Measurements from ENCODE around the gene OXT.

The OXT gene

DNA sequence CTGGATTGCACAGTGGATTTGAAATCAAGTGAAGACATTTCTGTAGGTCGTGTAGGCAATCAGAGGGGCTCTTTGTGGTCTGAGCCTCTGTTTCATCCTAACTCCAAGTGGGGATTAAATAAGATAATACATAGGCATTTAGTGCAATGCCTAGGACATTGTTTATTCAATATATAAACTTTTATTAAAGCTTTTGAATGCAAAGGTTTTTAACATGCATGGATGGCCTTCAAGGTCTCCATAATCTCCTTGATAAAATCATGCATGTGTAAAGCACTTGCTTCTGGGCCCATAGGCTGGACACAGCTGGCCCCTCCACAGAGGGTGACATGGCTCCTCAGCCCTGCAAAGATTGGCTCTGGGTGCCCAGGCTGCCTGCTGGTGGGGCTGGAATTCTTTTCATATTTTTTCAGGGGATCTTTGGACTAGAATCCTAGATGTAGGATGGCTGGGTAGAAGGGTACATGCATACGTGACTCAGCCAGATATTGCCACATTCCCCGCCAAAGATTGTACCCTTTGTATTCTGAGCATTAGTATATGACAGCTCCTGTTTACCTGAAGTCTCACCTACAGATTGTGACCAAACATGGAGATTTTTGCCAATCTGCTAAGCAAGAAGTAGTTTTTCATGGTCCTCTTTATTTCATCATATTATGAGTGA, 32.1 kb downstream of the OXT start:
- TF ChIP-seq, protein P1, sequence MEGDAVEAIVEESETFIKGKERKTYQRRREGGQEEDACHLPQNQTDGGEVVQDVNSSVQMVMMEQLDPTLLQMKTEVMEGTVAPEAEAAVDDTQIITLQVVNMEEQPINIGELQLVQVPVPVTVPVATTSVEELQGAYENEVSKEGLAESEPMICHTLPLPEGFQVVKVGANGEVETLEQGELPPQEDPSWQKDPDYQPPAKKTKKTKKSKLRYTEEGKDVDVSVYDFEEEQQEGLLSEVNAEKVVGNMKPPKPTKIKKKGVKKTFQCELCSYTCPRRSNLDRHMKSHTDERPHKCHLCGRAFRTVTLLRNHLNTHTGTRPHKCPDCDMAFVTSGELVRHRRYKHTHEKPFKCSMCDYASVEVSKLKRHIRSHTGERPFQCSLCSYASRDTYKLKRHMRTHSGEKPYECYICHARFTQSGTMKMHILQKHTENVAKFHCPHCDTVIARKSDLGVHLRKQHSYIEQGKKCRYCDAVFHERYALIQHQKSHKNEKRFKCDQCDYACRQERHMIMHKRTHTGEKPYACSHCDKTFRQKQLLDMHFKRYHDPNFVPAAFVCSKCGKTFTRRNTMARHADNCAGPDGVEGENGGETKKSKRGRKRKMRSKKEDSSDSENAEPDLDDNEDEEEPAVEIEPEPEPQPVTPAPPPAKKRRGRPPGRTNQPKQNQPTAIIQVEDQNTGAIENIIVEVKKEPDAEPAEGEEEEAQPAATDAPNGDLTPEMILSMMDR (conservative IDR thresholded peaks at IDR 0.05; ENCODE audit: low read length): no peak
- no peak for DNase-seq (ENCODE audit: low read depth)
- H3K4me3 ChIP-seq (ENCODE audit: low read length): no peak overlapping the region

DNA sequence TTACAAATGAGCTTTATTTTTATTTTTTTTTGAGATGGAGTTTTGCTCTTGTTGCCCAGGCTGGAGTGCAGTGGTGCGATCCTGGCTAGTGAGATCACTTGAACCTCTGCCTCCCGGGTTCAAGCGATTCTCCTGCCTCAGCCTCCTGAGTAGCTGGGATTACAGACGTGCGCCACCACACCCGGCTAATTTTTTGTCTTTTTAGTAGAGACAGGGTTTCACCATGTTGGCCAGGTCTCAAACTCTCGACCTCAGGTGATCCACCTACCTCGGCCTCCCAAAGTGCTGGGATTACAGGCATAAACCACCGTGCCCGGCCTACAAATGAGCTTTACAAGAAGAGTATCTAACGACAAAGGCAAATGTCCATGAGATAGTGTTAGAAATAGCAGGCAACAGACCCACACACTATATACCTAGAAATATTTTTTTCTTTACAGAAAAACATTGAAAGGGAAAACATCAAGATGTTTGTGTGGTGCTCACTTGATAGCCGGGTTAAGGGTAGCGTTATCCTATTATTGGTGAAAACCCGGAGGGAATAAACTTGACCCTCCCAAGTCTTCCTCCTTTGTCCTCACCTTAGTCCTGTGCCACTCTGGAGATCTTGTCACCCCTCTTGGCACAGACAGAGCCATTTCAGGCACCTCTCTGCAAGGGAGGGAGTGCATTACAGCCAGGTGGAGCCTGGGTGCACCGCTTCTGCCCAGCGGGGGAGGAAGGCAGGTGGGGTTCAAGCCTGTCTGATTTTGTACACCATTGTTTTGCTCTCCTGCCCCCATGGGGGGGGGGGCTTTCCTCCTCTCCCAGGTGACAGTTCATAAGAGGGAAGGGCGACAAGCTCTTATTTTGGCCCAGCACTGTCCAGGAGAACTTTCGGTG, 34.1 kb downstream of the OXT start:
- H3K4me3 ChIP-seq (ENCODE audit: low read length): no peak overlapping the region
- no peak for DNase-seq (ENCODE audit: low read depth)
- TF ChIP-seq, protein P1 (conservative IDR thresholded peaks at IDR 0.05; ENCODE audit: low read length): no peak

DNA sequence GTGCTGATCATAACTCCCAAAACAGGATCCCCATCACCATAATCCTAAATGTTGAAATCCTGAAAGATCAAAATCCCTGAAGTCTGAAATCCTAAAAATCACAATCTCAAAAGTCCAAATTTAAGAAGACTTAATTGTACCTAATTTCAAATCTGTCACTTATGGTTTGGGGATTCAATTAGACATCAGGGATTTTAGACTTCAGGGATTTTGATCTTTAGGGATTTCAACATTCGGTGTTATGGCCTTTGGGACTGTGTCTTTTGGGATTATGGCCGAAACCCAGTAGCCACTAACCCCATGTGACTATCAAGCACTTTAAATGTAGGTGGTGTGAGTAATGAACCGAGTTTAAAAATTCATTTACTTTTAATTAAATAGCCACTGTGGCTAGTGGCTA, 34.8 kb downstream of the OXT start:
- TF ChIP-seq, protein P1 (conservative IDR thresholded peaks at IDR 0.05; ENCODE audit: low read length): no peak
- H3K4me3 ChIP-seq (ENCODE audit: low read length): no peak overlapping the region
- DNase-seq (ENCODE audit: low read depth): no peak

DNA sequence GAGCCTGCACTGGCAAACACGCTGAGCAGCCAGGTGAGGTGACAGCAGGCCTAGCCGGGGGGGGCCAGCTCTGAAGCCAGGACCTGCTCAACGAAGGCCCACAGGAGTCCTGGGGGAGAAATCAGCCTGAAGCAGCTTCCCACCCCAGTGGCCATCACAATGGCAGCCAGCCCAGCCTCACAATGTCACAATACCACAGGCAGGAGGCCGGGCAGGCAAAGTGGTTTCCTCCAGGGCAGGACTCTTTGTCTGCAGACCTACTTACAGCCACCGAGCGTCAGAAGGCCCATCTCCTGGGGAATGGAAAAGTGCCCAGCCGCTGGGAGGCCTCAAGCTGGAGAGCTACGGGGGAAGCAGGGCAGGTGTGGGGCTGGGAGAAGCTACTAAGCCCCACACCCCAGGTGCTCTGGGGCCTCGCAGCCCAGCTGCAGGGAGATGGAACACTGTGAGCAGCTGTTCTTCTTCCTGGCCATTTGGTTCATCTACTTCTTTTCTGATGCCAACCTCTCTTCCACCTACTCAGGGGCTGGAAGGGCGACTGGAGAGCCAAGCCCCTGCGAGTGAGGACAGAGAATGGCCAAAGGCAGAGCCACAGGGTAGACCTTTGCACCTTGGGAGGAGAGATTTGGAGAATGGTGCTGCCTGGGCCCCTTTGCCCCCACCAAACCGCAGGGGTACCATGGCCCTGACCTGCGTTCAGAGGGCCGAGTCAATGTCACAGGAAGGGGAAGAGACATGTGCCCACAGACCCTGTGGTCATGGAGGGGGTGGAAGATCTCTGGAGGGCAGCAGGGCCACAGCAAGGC, 35.4 kb downstream of the OXT start:
- TF ChIP-seq, protein P1 (conservative IDR thresholded peaks at IDR 0.05; ENCODE audit: low read length): no peak
- no peak overlapping the region for H3K4me3 ChIP-seq (ENCODE audit: low read length)
- DNase-seq (ENCODE audit: low read depth): no peak

DNA sequence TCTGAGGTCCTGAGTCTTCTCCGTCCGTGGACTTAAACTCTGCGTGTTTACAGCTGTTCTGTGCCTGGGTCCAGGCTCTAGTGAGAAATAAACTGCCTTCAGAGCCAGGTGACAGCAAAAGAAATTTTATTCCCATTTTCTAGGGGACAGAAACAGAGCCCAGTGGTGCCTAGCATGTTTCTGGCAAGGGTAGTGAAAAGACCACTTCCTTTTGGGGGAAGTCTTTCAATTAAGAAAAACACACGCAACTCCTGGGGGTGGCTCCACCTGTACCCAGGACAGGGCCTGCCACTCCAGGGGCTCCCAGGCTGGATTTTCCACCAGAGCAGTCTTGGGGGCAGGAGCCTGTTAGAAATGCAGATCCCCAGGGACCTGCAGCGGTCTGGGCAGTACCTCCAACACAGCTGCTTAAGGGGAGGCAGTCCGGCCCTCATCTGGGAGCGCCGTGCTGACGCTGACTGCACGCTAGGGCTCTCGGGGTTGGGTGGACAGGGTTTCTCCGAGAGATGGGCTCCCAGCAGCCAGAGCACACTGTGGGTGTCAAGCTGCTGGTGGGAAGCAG, 36.1 kb downstream of the OXT start:
- H3K4me3 ChIP-seq (ENCODE audit: low read length): no peak overlapping the region
- no peak for DNase-seq (ENCODE audit: low read depth)
- TF ChIP-seq, protein P1 (conservative IDR thresholded peaks at IDR 0.05; ENCODE audit: low read length): no peak

DNA sequence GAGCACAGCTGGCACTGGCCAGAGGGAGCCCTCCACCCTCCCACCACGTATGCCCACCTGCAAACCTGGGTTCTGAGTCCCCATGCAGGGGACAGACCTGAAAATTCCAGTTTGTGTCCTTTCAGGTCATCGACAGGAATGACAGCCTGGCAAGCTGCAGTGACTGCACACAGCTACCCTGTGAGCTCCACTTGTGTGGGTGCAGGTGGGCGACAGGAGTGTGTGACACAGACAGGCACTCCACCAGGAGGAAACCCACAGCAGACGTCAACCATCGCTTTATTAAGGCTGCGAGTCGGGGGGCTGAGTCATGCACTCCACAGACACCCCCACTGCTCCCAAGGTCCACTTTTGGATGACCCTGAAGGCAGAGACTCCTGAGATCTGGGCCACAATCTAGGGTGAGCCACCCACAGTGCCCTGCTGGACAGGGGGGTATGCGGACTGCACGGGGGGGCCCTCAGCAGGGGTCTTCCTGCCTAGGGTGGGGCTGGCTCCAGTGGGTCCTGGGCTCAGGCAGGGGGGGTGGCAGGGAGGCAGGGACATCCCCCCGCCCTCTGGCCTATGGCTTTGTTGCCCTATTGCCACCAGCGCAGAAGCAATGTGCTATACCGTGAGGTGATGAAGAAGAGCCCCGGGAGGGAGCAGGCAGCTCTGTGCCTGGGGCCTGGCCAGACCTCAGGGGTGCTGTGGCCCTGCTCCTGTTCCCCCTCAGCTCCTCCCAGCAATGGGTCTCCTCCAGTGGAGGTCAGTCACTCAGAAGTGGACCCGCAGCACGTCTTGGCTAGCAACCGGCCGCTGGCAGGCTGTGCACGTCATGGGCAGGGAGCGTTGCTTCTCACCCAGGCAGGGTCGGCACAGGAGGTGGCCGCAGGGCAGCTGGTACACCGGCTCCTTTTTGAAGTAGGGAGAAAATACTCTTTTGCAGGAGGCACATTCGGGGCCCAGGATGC, 38.2 kb downstream of the OXT start:
- no peak overlapping the region for H3K4me3 ChIP-seq (ENCODE audit: low read length)
- DNase-seq (ENCODE audit: low read depth): no peak
- TF ChIP-seq, protein P1 (conservative IDR thresholded peaks at IDR 0.05; ENCODE audit: low read length): no peak

All from AG10803 (cell line).